H1 (cell line): ENCODE measurements around the gene TLE3.

Experiments used
- EGR1 ChIP-seq: IDR thresholded peaks from 2 replicates; pipeline ENCODE4 v1.6.1; 2011; ENCODE audit warnings: low read depth, low read length, borderline replicate concordance
- EZH2 ChIP-seq: fragments of 200-600 bp; sonication (generic); IDR thresholded peaks from 2 replicates; pipeline ENCODE4 v1.7.1; 2012; ENCODE audit warnings: low read depth, mild to moderate bottlenecking, moderate library complexity, low read length, inconsistent platforms; ENCODE audit not compliant: severe bottlenecking
- FOSL1 ChIP-seq: IDR thresholded peaks from 2 replicates; pipeline ENCODE4 v1.6.1; 2011; ENCODE audit warnings: mild to moderate bottlenecking, low read depth, low read length, moderate library complexity; ENCODE audit not compliant: insufficient read depth
- JUND ChIP-seq: IDR thresholded peaks from 2 replicates; pipeline ENCODE4 v1.6.1; 2011; ENCODE audit warnings: mild to moderate bottlenecking, improper control_type of control experiment, low read length
- KDM1A ChIP-seq: fragments of 200-600, 300-600 bp; sonication (generic); IDR thresholded peaks from 2 replicates; pipeline ENCODE4 v1.7.1; 2016; ENCODE audit warnings: mild to moderate bottlenecking, low read length, borderline replicate concordance
- MAFK ChIP-seq: IDR thresholded peaks from 2 replicates; pipeline ENCODE4 v1.6.1; 2012; ENCODE audit warnings: low read depth, mild to moderate bottlenecking, improper control_type of control experiment, low read length
- MAX ChIP-seq: IDR thresholded peaks from 2 replicates; pipeline ENCODE4 v1.6.1; 2012; ENCODE audit warnings: inconsistent platforms
- POU5F1 ChIP-seq: IDR thresholded peaks from 2 replicates; pipeline ENCODE4 v1.6.1; 2011; ENCODE audit warnings: low read depth, mild to moderate bottlenecking, low read length, moderate library complexity
- RFX5 ChIP-seq: IDR thresholded peaks from 2 replicates; pipeline ENCODE4 v1.6.1; 2011; ENCODE audit warnings: low read depth, low read length, improper control_type of control experiment, borderline replicate concordance
- TF ChIP-seq, protein P1 (sequence below), 3 experiments: IDR thresholded peaks; 1 replicate in 2 of 3; 2 replicates in 1 of 3; pipeline versions ENCODE4 v1.5.1 to v1.6.1; 2011; ENCODE audit warnings: low read length in 3 of 3, mild to moderate bottlenecking in 3 of 3, inconsistent platforms in 2 of 3, low read depth in 1 of 3, moderate library complexity in 1 of 3; ENCODE audit not compliant: insufficient read depth in 1 of 3; ENCODE audit errors: control extremely low read depth in 1 of 3

GRCh38 chr15:70044168-70044567 lies 53.5 kb downstream of the TLE3 start:
- TF ChIP-seq, protein P1, sequence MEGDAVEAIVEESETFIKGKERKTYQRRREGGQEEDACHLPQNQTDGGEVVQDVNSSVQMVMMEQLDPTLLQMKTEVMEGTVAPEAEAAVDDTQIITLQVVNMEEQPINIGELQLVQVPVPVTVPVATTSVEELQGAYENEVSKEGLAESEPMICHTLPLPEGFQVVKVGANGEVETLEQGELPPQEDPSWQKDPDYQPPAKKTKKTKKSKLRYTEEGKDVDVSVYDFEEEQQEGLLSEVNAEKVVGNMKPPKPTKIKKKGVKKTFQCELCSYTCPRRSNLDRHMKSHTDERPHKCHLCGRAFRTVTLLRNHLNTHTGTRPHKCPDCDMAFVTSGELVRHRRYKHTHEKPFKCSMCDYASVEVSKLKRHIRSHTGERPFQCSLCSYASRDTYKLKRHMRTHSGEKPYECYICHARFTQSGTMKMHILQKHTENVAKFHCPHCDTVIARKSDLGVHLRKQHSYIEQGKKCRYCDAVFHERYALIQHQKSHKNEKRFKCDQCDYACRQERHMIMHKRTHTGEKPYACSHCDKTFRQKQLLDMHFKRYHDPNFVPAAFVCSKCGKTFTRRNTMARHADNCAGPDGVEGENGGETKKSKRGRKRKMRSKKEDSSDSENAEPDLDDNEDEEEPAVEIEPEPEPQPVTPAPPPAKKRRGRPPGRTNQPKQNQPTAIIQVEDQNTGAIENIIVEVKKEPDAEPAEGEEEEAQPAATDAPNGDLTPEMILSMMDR (IDR thresholded peaks at IDR 0.05; ENCODE audit: control extremely low read depth in 1 of 3, insufficient read depth in 1 of 3, low read depth in 1 of 3, low read length in 3 of 3): no peak
- no peak for TF ChIP-seq JUND
- no peak for TF ChIP-seq EGR1
- TF ChIP-seq KDM1A: no peak
- no peak for TF ChIP-seq MAFK
- TF ChIP-seq EZH2: no peak
- no peak for TF ChIP-seq MAX
- no peak for TF ChIP-seq RFX5
- no peak for TF ChIP-seq FOSL1
- no peak for TF ChIP-seq POU5F1
